GM21381 (cell line): ENCODE measurements around the gene PHLPP1.

Source experiments
- ATAC-seq: cut with Tn5 transposase; IDR thresholded peaks from one replicate; pipeline ENCODE4 v1.9.1; 2021; ENCODE audit warnings: mild to moderate bottlenecking, moderate library complexity; ENCODE audit not compliant: unreplicated experiment

Gene PHLPP1

GRCh38 chr18:62844850-62845643 is 129.7 kb downstream of the PHLPP1 start:
- ATAC-seq: peak; percentile 60

- ATAC-seq: no peak
Observed at GRCh38 chr18:62846313-62846712, 131.0 kb downstream of the PHLPP1 start.

GRCh38 chr18:62847081-62847480 is 131.7 kb downstream of the PHLPP1 start:
- no peak for ATAC-seq

GRCh38 chr18:62848946-62849345 is 133.6 kb downstream of the PHLPP1 start:
- no peak for ATAC-seq

- ATAC-seq: no peak
Observed at GRCh38 chr18:62850619-62851306, 135.4 kb downstream of the PHLPP1 start.

- ATAC-seq: no peak
Observed at GRCh38 chr18:62852851-62853250, 137.5 kb downstream of the PHLPP1 start.

GRCh38 chr18:62856294-62856693 is 141.0 kb downstream of the PHLPP1 start:
- no peak for ATAC-seq

- no peak for ATAC-seq
Observed at GRCh38 chr18:62857263-62857976, 142.1 kb downstream of the PHLPP1 start.

GRCh38 chr18:62860062-62860461 is 144.7 kb downstream of the PHLPP1 start:
- ATAC-seq: no peak

- ATAC-seq: no peak
Observed at GRCh38 chr18:62862466-62862865, 147.1 kb downstream of the PHLPP1 start.

GRCh38 chr18:62863579-62864001 is 148.2 kb downstream of the PHLPP1 start:
- no peak for ATAC-seq

GRCh38 chr18:62865498-62865897 is 150.2 kb downstream of the PHLPP1 start:
- ATAC-seq: no peak

- ATAC-seq: no peak
Observed at GRCh38 chr18:62867534-62867933, 152.2 kb downstream of the PHLPP1 start.

GRCh38 chr18:62868645-62869044 is 153.3 kb downstream of the PHLPP1 start:
- ATAC-seq: no peak

- no peak for ATAC-seq
Observed at GRCh38 chr18:62870643-62871042, 155.3 kb downstream of the PHLPP1 start.

GRCh38 chr18:62875323-62875722 is 160.0 kb downstream of the PHLPP1 start:
- ATAC-seq: no peak

GRCh38 chr18:62876111-62876510 is 160.8 kb downstream of the PHLPP1 start:
- ATAC-seq: no peak

- no peak for ATAC-seq
Observed at GRCh38 chr18:62876828-62877227, 161.5 kb downstream of the PHLPP1 start.

- ATAC-seq: no peak
Observed at GRCh38 chr18:62877411-62878221, 162.3 kb downstream of the PHLPP1 start.

- no peak for ATAC-seq
Observed at GRCh38 chr18:62878305-62878704, 163.0 kb downstream of the PHLPP1 start.

- no peak for ATAC-seq
Observed at GRCh38 chr18:62880034-62880433, 164.7 kb downstream of the PHLPP1 start.
